ENCODE measurements around the gene CIAO2A.
"Not testable (repeated sequence)": the region's sequence is repeated elsewhere in the genome, so short reads cannot be mapped to it uniquely, and the experiment has no call there.

Gene CIAO2A

GRCh38 chr15:64092864-64093626, 593 bp downstream of the CIAO2A start:
- H3K4me1 ChIP-seq (ENCODE audit: control insufficient read depth, insufficient read depth, low read length) = peaks cover 35% of the 10 kb centered on the region
- peak; percentile 64 for DNase-seq (ENCODE audit: low read depth)
- peaks cover 10% of the 10 kb centered on the region for H3K36me3 ChIP-seq (ENCODE audit: control insufficient read depth, insufficient read depth, low read length, severe bottlenecking)
- H3K9me3 ChIP-seq (ENCODE audit: control insufficient read depth, low read length) = no peaks in the 10 kb centered on the region
- peak overlapping the region; percentile 85 for H3K9ac ChIP-seq (ENCODE audit: low read length)
- no peaks in the 10 kb centered on the region for H3K27me3 ChIP-seq (replicated peaks; ENCODE audit: control insufficient read depth, insufficient read depth, low read length)
- peak overlapping the region; percentile 94 for H3K4me3 ChIP-seq (ENCODE audit: low read length)

GRCh38 chr15:64092075-64092820, 1.4 kb downstream of the CIAO2A start:
- Histone ChIP-seq H3K4me1 (ENCODE audit: control insufficient read depth, insufficient read depth, low read length) (peaks cover 27% of the 10 kb centered on the region), H3K27me3 (replicated peaks; ENCODE audit: control insufficient read depth, insufficient read depth, low read length) (no peaks in the 10 kb centered on the region), H3K36me3 (ENCODE audit: control insufficient read depth, insufficient read depth, low read length, severe bottlenecking) (peaks cover 14% of the 10 kb centered on the region), H3K9ac (ENCODE audit: low read length) (peak overlapping the region; percentile 85), H3K4me3 (ENCODE audit: low read length) (peak overlapping the region; percentile 94), H3K9me3 (ENCODE audit: control insufficient read depth, low read length) (no peaks in the 10 kb centered on the region)
- no peak for DNase-seq (ENCODE audit: low read depth)

DNA sequence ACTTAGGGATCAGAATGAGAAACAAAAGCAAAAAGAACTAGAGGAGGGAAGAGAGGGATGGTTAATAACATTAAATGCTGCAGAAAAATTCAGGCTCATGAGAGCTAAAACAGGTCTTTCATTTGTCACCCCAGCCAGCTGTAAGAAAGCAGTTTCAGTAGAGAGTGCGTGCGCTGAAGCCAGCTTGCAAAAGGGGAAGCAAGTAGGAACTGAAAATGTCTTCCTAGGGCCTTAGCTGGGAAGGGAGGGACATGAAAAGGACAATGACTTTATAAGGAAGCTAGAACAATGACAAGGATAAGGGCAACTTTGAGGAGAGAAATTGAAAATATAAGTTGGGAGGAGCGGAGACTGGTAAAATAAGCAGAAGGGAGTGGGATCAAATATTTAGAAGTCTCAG, 3.1 kb downstream of the CIAO2A start:
- Histone ChIP-seq H3K9me3 (ENCODE audit: control insufficient read depth, low read length) (no peaks in the 10 kb centered on the region), H3K27me3 (replicated peaks; ENCODE audit: control insufficient read depth, insufficient read depth, low read length) (no peaks in the 10 kb centered on the region), H3K36me3 (ENCODE audit: control insufficient read depth, insufficient read depth, low read length, severe bottlenecking) (peaks cover 14% of the 10 kb centered on the region), H3K4me3 (ENCODE audit: low read length) (no peak overlapping the region), H3K9ac (ENCODE audit: low read length) (no peak overlapping the region), H3K4me1 (ENCODE audit: control insufficient read depth, insufficient read depth, low read length) (peaks cover 24% of the 10 kb centered on the region)
- DNase-seq (ENCODE audit: low read depth) = no peak

DNA sequence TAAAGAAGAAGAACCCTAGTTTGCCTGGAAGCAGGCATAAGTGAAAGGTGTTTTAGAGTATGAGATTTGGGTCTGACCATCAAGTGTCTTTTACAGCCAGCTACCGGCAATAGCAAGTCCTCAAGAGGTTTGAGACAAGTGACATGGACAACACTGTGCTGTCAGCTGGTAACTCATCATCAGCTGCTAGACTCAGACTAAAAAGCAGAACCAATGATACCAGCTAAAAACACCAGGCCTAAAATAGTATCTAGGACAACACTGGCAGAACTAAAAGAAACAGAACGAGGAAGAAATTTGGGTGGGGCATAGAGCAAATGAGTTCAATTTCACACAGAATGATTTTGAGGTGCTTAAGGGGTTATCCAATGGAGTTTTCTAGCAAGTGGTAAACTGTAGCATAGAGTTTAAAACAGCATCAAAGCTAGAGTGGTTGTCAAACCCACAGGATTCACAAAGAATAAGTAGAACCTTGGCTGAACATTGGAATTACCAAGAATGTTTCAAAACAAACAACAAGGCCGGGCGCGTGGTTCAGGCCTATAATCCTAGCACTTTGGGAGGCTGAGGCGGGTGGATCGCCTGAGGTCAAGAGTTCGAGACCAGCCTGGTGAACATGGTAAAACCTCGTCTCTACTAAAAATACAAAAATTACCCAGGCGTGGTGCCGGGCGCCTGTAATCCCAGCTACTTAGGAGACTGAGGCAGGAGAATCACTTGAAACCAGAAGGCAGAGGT, 3.9 kb downstream of the CIAO2A start:
- Histone ChIP-seq H3K27me3 (replicated peaks; ENCODE audit: control insufficient read depth, insufficient read depth, low read length) (no peaks in the 10 kb centered on the region), H3K36me3 (ENCODE audit: control insufficient read depth, insufficient read depth, low read length, severe bottlenecking) (peaks cover 17% of the 10 kb centered on the region), H3K4me1 (ENCODE audit: control insufficient read depth, insufficient read depth, low read length) (peaks cover 18% of the 10 kb centered on the region), H3K9ac (ENCODE audit: low read length) (no peak overlapping the region), H3K9me3 (ENCODE audit: control insufficient read depth, low read length) (no peaks in the 10 kb centered on the region), H3K4me3 (ENCODE audit: low read length) (no peak overlapping the region)
- DNase-seq (ENCODE audit: low read depth) = no peak

GRCh38 chr15:64082757-64083156, 10.9 kb downstream of the CIAO2A start:
- H3K4me3 ChIP-seq (ENCODE audit: low read length) = no peak overlapping the region
- H3K4me1 ChIP-seq (ENCODE audit: control insufficient read depth, insufficient read depth, low read length) = no peaks in the 10 kb centered on the region
- H3K27me3 ChIP-seq (replicated peaks; ENCODE audit: control insufficient read depth, insufficient read depth, low read length) = no peaks in the 10 kb centered on the region
- H3K36me3 ChIP-seq (ENCODE audit: control insufficient read depth, insufficient read depth, low read length, severe bottlenecking) = peaks cover 35% of the 10 kb centered on the region
- no peak overlapping the region for H3K9ac ChIP-seq (ENCODE audit: low read length)
- no peak for DNase-seq (ENCODE audit: low read depth)
- H3K9me3 ChIP-seq (ENCODE audit: control insufficient read depth, low read length) = no peaks in the 10 kb centered on the region

GRCh38 chr15:64073496-64073895, 20.1 kb downstream of the CIAO2A start:
- H3K9me3 ChIP-seq (ENCODE audit: control insufficient read depth, low read length); DNase-seq (ENCODE audit: low read depth); H3K4me3 ChIP-seq (ENCODE audit: low read length); H3K9ac ChIP-seq (ENCODE audit: low read length); H3K27me3 ChIP-seq (replicated peaks; ENCODE audit: control insufficient read depth, insufficient read depth, low read length): not testable (repeated sequence)
- peaks cover 15% of the 10 kb centered on the region for H3K36me3 ChIP-seq (ENCODE audit: control insufficient read depth, insufficient read depth, low read length, severe bottlenecking)
- peaks cover 46% of the 10 kb centered on the region for H3K4me1 ChIP-seq (ENCODE audit: control insufficient read depth, insufficient read depth, low read length)

- no peak overlapping the region for H3K9ac ChIP-seq (ENCODE audit: low read length)
- DNase-seq (ENCODE audit: low read depth) = no peak
- peaks cover 15% of the 10 kb centered on the region for H3K36me3 ChIP-seq (ENCODE audit: control insufficient read depth, insufficient read depth, low read length, severe bottlenecking)
- no peak overlapping the region for H3K4me3 ChIP-seq (ENCODE audit: low read length)
- H3K9me3 ChIP-seq (ENCODE audit: control insufficient read depth, low read length) = no peaks in the 10 kb centered on the region
- H3K4me1 ChIP-seq (ENCODE audit: control insufficient read depth, insufficient read depth, low read length) = peaks cover 53% of the 10 kb centered on the region
- H3K27me3 ChIP-seq (replicated peaks; ENCODE audit: control insufficient read depth, insufficient read depth, low read length) = no peaks in the 10 kb centered on the region
These were observed 20.8 kb downstream of the CIAO2A start for GRCh38 chr15:64072812-64073211.

- DNase-seq (ENCODE audit: low read depth) = no peak
- peaks cover 15% of the 10 kb centered on the region for H3K36me3 ChIP-seq (ENCODE audit: control insufficient read depth, insufficient read depth, low read length, severe bottlenecking)
- H3K9ac ChIP-seq (ENCODE audit: low read length) = peak overlapping the region; percentile 60
- H3K9me3 ChIP-seq (ENCODE audit: control insufficient read depth, low read length) = no peaks in the 10 kb centered on the region
- peak overlapping the region; percentile 17 for H3K4me3 ChIP-seq (ENCODE audit: low read length)
- no peaks in the 10 kb centered on the region for H3K27me3 ChIP-seq (replicated peaks; ENCODE audit: control insufficient read depth, insufficient read depth, low read length)
- H3K4me1 ChIP-seq (ENCODE audit: control insufficient read depth, insufficient read depth, low read length) = peaks cover 58% of the 10 kb centered on the region
These were observed 21.5 kb downstream of the CIAO2A start for GRCh38 chr15:64071931-64072765.

DNA sequence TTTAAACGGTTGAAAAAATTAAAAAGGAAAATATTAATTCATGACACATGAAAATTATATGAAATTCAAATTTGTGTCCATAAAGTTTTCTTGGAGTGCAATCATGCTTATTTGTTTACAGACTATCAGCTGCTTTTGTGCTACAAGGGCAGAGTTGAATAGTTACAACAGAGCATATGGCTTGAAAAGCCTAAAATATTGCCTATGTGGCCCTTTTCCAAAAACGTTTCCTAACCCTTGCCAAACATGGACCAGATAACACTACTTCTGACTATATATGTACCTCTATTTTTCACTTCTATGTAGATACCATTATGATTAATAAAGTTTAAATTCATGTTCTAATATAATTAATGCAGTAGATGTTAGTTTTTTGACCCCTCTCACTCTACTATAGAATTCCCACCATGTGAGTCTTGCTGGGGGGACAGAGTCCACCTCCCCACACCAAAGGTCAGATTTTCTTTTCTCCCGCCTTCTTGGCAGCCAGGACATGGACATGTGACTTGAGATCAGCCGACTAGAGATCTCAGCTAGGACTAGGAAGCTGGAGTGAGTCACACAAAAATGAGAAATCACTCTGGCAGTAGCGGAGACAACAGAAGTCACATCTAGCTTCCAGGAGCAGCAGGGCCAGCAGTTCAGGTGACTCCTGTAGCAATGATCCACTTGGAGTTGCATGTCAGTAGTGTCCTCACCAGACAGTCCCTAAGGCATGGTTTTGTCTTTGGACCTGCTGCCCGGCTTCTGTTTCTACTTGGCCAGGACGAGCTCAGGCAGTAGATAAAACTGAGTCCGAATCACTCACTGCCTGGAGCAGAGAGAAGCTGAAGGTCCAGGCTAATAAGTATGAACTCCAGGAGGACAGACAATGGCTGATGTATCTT, 22.4 kb downstream of the CIAO2A start:
- peaks cover 58% of the 10 kb centered on the region for H3K4me1 ChIP-seq (ENCODE audit: control insufficient read depth, insufficient read depth, low read length)
- no peaks in the 10 kb centered on the region for H3K9me3 ChIP-seq (ENCODE audit: control insufficient read depth, low read length)
- no peaks in the 10 kb centered on the region for H3K27me3 ChIP-seq (replicated peaks; ENCODE audit: control insufficient read depth, insufficient read depth, low read length)
- H3K4me3 ChIP-seq (ENCODE audit: low read length) = peak overlapping the region; percentile 56
- DNase-seq (ENCODE audit: low read depth) = peak; percentile 72
- peak overlapping the region; percentile 78 for H3K9ac ChIP-seq (ENCODE audit: low read length)
- peaks cover 15% of the 10 kb centered on the region for H3K36me3 ChIP-seq (ENCODE audit: control insufficient read depth, insufficient read depth, low read length, severe bottlenecking)

DNA sequence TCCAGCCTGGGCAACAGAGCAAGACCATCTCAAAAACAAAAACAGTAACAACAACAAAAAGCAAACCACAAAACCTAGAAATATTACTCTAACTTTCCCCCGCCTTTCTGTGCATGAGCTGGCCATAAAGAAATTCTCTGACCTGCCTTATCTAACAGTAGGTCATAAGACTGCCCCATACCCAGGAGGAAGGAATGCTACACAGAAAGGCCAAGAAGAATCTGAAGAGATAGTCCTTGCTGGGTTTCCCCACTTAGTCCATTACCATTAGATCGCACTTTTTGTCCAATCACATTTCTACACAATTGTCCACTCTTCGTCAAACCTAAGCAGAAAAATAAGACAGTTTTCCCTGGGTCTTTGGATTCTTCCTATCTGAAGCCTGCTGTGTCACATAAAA, 23.5 kb downstream of the CIAO2A start:
- H3K4me1 ChIP-seq (ENCODE audit: control insufficient read depth, insufficient read depth, low read length) = peaks cover 58% of the 10 kb centered on the region
- H3K9ac ChIP-seq (ENCODE audit: low read length) = peak overlapping the region; percentile 78
- H3K4me3 ChIP-seq (ENCODE audit: low read length) = peak overlapping the region; percentile 56
- peaks cover 12% of the 10 kb centered on the region for H3K36me3 ChIP-seq (ENCODE audit: control insufficient read depth, insufficient read depth, low read length, severe bottlenecking)
- no peaks in the 10 kb centered on the region for H3K27me3 ChIP-seq (replicated peaks; ENCODE audit: control insufficient read depth, insufficient read depth, low read length)
- no peaks in the 10 kb centered on the region for H3K9me3 ChIP-seq (ENCODE audit: control insufficient read depth, low read length)
- DNase-seq (ENCODE audit: low read depth) = no peak
